Kidney (tissue), 14 donors: Measurements from ENCODE around the gene HSD17B12. TPM values are rescaled to one million over a fixed set of nuclear protein-coding genes. Genes with fewer than 3 reads are reported as not detected.

ENCODE experiments used
- DNase-seq, 5 donors: peaks; one replicate each; pipeline ENCODE4 v3.0.0-alpha.2; 2013 to 2020
- FAIRE-seq: peaks from 2 replicates; lab custom pipeline; 2012; peaks lifted over from hg19 to GRCh38; lab: Jason Lieb, UNC
- H3K27ac ChIP-seq, 2 donors: one replicate each; pipeline ENCODE4 v1.7.0; 2013; ENCODE audit warnings: low read depth in 2 of 2, low read length in 2 of 2, inconsistent platforms in 1 of 2
- H3K27me3 ChIP-seq: one replicate; pipeline ENCODE4 v1.7.1; 2013; ENCODE audit warnings: low read length, inconsistent platforms; ENCODE audit not compliant: control insufficient read depth, insufficient read depth
- H3K36me3 ChIP-seq, 3 donors: one replicate each; pipeline versions ENCODE4 v1.7.0 to v1.7.1; 2013; ENCODE audit warnings: low read length in 3 of 3, control low read depth in 1 of 3, inconsistent platforms in 1 of 3; ENCODE audit not compliant: insufficient read depth in 3 of 3, control insufficient read depth in 2 of 3
- H3K4me1 ChIP-seq, 3 donors: one replicate each; pipeline versions ENCODE4 v1.7.0 to v1.7.1; 2013; ENCODE audit warnings: low read length in 3 of 3, inconsistent platforms in 1 of 3, low read depth in 1 of 3; ENCODE audit not compliant: control insufficient read depth in 2 of 3, insufficient read depth in 2 of 3
- H3K4me3 ChIP-seq, 3 donors: one replicate each; pipeline versions ENCODE4 v1.7.0 to v1.8.1; 2013; ENCODE audit warnings: low read length in 3 of 3, control low read depth in 1 of 3, inconsistent platforms in 1 of 3
- H3K9ac ChIP-seq, 3 donors: one replicate each; pipeline versions ENCODE4 v1.7.0 to v1.7.1; 2013; ENCODE audit warnings: low read length in 3 of 3, control low read depth in 1 of 3, inconsistent platforms in 1 of 3
- H3K9me3 ChIP-seq, 3 donors: one replicate each; pipeline versions ENCODE4 v1.7.0 to v1.7.1; 2013; ENCODE audit warnings: low read length in 3 of 3, control low read depth in 1 of 3, inconsistent platforms in 1 of 3; ENCODE audit not compliant: control insufficient read depth in 2 of 3, insufficient read depth in 1 of 3
- CTCF ChIP-seq: IDR thresholded peaks from 3 replicates; pipeline ENCODE4 v1.5.1; 2012; ENCODE audit warnings: mild to moderate bottlenecking, moderate library complexity, borderline replicate concordance; ENCODE audit not compliant: insufficient read depth; ENCODE audit errors: extremely low read depth
- intact Hi-C: fragments of 100-400 bp; cut with DNase I; formaldehyde crosslinking; loops from one replicate; pipeline ENCODE4 v1.11.1; 2022
- polyA plus RNA-seq: library from polyadenylated mRNA; stranded (reverse); fragments of 350-450 nt; fragmentation: Illumina TruSeq; extraction: RNeasy Lipid Tissue Mini Kit (QIAGEN cat#74804); gene quantifications from one replicate; pipeline ENCODE4 v1.2.3, GENCODE V29; 2014; ENCODE audit warnings: low read depth, low replicate concordance; ENCODE audit not compliant: insufficient read depth
- total RNA-seq: library from RNA; stranded (reverse); fragmentation: NEBNext Ultra II Directional; extraction: Animal tissue kit (Norgen Biotek cat#: 25700); gene quantifications from one replicate; pipeline ENCODE4 v1.2.1, GENCODE V29; 2021
- donor health status: control.
- donor health status: control.
- donor health status: control.
- donor health status: control.
- donor health status: control.
- donor health status: DM: yes; HTN: yes; CAD: no.
- donor health status: Normal renal cell carcinoma (clear cell type).

HSD17B12 gene
- total and polyA plus RNA-seq, 2 donors from 2014 or later: 76.9 to 100 TPM

GRCh38 chr11:43797337-43797736 lies 116.8 kb downstream of the HSD17B12 start:
- Histone ChIP-seq H3K9ac (no peak overlapping the region), H3K9me3 (no peaks in the 10 kb centered on the region), H3K36me3 (peaks cover 0 to 4% (median 0%) of the 10 kb centered on the region in 3 donors), H3K27me3 (no peaks in the 10 kb centered on the region), H3K4me1 (no peaks in the 10 kb centered on the region), H3K4me3 (no peak overlapping the region), H3K27ac (no peak overlapping the region)
- FAIRE-seq: no peak
- no peak for TF ChIP-seq CTCF
- DNase-seq: no peak
- intact Hi-C loops: no loop called here

- intact Hi-C loops: no loop called here
- DNase-seq: no peak
- TF ChIP-seq CTCF: no peak
- Histone ChIP-seq H3K36me3 (peaks cover 0 to 4% (median 0%) of the 10 kb centered on the region in 3 donors), H3K4me3 (no peak overlapping the region), H3K27ac (no peak overlapping the region), H3K4me1 (no peaks in the 10 kb centered on the region), H3K9me3 (no peaks in the 10 kb centered on the region), H3K27me3 (no peaks in the 10 kb centered on the region), H3K9ac (no peak overlapping the region)
- FAIRE-seq: no peak
Observed at GRCh38 chr11:43797866-43798265, 117.3 kb downstream of the HSD17B12 start.

- Histone ChIP-seq H3K9ac (no peak overlapping the region), H3K27ac (no peak overlapping the region), H3K36me3 (peaks cover 0 to 4% (median 0%) of the 10 kb centered on the region in 3 donors), H3K27me3 (no peaks in the 10 kb centered on the region), H3K4me1 (no peaks in the 10 kb centered on the region), H3K4me3 (no peak overlapping the region), H3K9me3 (no peaks in the 10 kb centered on the region)
- FAIRE-seq (no peak), DNase-seq (no peak)
- no peak for TF ChIP-seq CTCF
- intact Hi-C loops: no loop called here
Observed at GRCh38 chr11:43802509-43802908, 122.0 kb downstream of the HSD17B12 start.

GRCh38 chr11:43803766-43804165 lies 123.2 kb downstream of the HSD17B12 start:
- no peak overlapping the region for H3K4me3 ChIP-seq
- no peaks in the 10 kb centered on the region for H3K27me3 ChIP-seq
- intact Hi-C loops: no loop called here
- no peak overlapping the region for H3K9ac ChIP-seq
- no peak for DNase-seq
- TF ChIP-seq CTCF: no peak
- no peak overlapping the region for H3K27ac ChIP-seq
- no peaks in the 10 kb centered on the region for H3K4me1 ChIP-seq
- no peaks in the 10 kb centered on the region for H3K9me3 ChIP-seq
- H3K36me3 ChIP-seq: peaks cover 0 to 4% (median 0%) of the 10 kb centered on the region in 3 donors
- no peak for FAIRE-seq
